ENCODE data around the gene SFSWAP.

Gene SFSWAP

GRCh38 chr12:131734336-131735152, 23.7 kb downstream of the SFSWAP start:
- Histone ChIP-seq H3K4me3 (no peak overlapping the region), H3K27ac (no peak overlapping the region)
- no peak for TF ChIP-seq CTCF (IDR thresholded peaks at IDR 0.05)
- DNase-seq (ENCODE audit: low spot score): no peak

GRCh38 chr12:131735153-131735456, 24.2 kb downstream of the SFSWAP start:
- Histone ChIP-seq H3K4me3 (no peak overlapping the region), H3K27ac (no peak overlapping the region)
- TF ChIP-seq CTCF (IDR thresholded peaks at IDR 0.05): no peak
- no peak for DNase-seq (ENCODE audit: low spot score)

- no peak for DNase-seq (ENCODE audit: low spot score)
- no peak overlapping the region for H3K27ac ChIP-seq
Measured at GRCh38 chr12:131735476-131736445, 24.9 kb downstream of the SFSWAP start.

GRCh38 chr12:131736446-131737149, 25.7 kb downstream of the SFSWAP start:
- H3K4me3 ChIP-seq: no peak overlapping the region
- H3K27ac ChIP-seq: no peak overlapping the region
- TF ChIP-seq CTCF (IDR thresholded peaks at IDR 0.05): no peak
- no peak for DNase-seq (ENCODE audit: low spot score)

More at GRCh38 chr12:131735476-131736445, 24.9 kb downstream of the SFSWAP start:
- H3K4me3 ChIP-seq: no peak overlapping the region
- TF ChIP-seq CTCF (IDR thresholded peaks at IDR 0.05): no peak

- no peak for DNase-seq (ENCODE audit: low spot score)
- Histone ChIP-seq H3K27ac (no peak overlapping the region), H3K4me3 (no peak overlapping the region)
- TF ChIP-seq CTCF (IDR thresholded peaks at IDR 0.05): no peak
Measured at GRCh38 chr12:131737150-131737827, 26.4 kb downstream of the SFSWAP start.

GRCh38 chr12:131738196-131738595, 27.3 kb downstream of the SFSWAP start:
- no peak for DNase-seq (ENCODE audit: low spot score)
- H3K27ac ChIP-seq: no peak overlapping the region
- TF ChIP-seq CTCF (IDR thresholded peaks at IDR 0.05): no peak
- H3K4me3 ChIP-seq: no peak overlapping the region
